GM06990 (cell line): ENCODE results near the gene TRIM71.
"Not testable (repeated sequence)": the region's sequence is repeated elsewhere in the genome, so short reads cannot be mapped to it uniquely, and the experiment has no call there.

ENCODE experiments used
- DNase-seq: peaks from one replicate; pipeline ENCODE4 v3.0.0-alpha.2; 2011; ENCODE audit not compliant: insufficient read length; ENCODE audit errors: extremely low read depth
- H3K27me3 ChIP-seq: replicated peaks from 2 replicates; pipeline ENCODE4 v1.6.0; 2011; ENCODE audit warnings: low read length; ENCODE audit not compliant: control insufficient read depth, insufficient read depth
- H3K36me3 ChIP-seq: 2 replicates; pipeline ENCODE4 v1.5.1; 2011; ENCODE audit warnings: low read length; ENCODE audit not compliant: control insufficient read depth, insufficient read depth
- H3K4me3 ChIP-seq: replicated peaks from 2 replicates; pipeline ENCODE4 v1.5.1; 2011; ENCODE audit warnings: low read depth, mild to moderate bottlenecking, control low read depth, low read length
- CTCF ChIP-seq: IDR thresholded peaks from 2 replicates; pipeline ENCODE4 v1.5.1; 2011; ENCODE audit warnings: low read length, control low read depth, mild to moderate bottlenecking, inconsistent platforms; ENCODE audit not compliant: insufficient read depth, poor library complexity, severe bottlenecking

The TRIM71 gene

DNA sequence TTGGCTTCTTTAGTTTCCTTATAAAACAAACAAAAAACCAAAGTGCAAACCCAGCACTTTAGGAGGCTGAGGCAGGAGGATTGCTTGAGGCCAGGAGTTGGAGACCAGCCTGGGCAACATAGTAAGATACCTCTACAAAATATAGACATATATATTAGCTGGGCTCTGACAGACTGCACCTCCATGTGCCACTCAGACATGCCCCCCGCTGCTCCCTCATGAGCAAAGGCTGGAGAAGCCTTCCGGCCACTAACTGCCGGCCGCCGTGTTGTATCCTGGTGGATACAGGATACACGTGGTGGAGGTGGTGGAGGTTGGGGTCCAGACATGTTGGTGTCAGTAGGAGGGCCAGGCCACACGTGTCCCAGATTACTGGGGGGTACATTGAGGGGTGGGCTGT is 104.3 kb downstream of the TRIM71 start:
- peak; percentile 53 for DNase-seq
- TF ChIP-seq CTCF, result no peak
- H3K4me3 ChIP-seq, result no peak overlapping the region
- H3K27me3 ChIP-seq, result no peaks in the 10 kb centered on the region
- H3K36me3 ChIP-seq, result no peaks in the 10 kb centered on the region

GRCh38 chr3:32930161-32930560 is 112.4 kb downstream of the TRIM71 start:
- Histone ChIP-seq H3K4me3 (no peak overlapping the region), H3K27me3 (no peaks in the 10 kb centered on the region), H3K36me3 (no peaks in the 10 kb centered on the region)
- no peak for TF ChIP-seq CTCF
- DNase-seq, result no peak

- not testable (repeated sequence) for H3K4me3 ChIP-seq, H3K36me3 ChIP-seq, H3K27me3 ChIP-seq, DNase-seq
Observed at GRCh38 chr3:32931273-32931672, 113.5 kb downstream of the TRIM71 start.

- peak; percentile 68 for TF ChIP-seq CTCF
- no peaks in the 10 kb centered on the region for H3K27me3 ChIP-seq
- no peak for DNase-seq
Observed at GRCh38 chr3:32934150-32934742, 116.4 kb downstream of the TRIM71 start.

DNA sequence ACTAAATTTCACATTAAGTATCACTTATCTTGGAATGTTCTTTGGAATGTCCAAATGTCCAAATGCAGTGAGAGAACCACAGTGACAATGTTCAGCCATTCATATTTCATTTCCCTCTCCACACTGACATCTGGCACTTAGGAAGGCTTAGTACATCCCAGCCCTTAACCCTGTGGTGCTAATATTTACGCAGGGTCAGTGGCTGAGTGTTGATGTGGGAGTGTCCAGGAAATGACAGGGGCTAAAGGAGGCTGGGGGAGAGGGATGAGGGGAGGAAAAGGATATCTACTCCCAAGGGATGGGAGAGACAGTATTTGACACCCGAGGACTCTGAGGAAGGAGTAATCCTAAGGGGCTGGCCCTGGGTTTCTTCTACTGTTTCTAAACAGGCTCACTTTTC is 119.5 kb downstream of the TRIM71 start:
- no peaks in the 10 kb centered on the region for H3K27me3 ChIP-seq
- DNase-seq, result no peak
- no peak for TF ChIP-seq CTCF
- no peak overlapping the region for H3K4me3 ChIP-seq
- no peaks in the 10 kb centered on the region for H3K36me3 ChIP-seq

More at GRCh38 chr3:32934150-32934742, 116.4 kb downstream of the TRIM71 start:
- Histone ChIP-seq H3K4me3 (no peak overlapping the region), H3K36me3 (no peaks in the 10 kb centered on the region)

DNA sequence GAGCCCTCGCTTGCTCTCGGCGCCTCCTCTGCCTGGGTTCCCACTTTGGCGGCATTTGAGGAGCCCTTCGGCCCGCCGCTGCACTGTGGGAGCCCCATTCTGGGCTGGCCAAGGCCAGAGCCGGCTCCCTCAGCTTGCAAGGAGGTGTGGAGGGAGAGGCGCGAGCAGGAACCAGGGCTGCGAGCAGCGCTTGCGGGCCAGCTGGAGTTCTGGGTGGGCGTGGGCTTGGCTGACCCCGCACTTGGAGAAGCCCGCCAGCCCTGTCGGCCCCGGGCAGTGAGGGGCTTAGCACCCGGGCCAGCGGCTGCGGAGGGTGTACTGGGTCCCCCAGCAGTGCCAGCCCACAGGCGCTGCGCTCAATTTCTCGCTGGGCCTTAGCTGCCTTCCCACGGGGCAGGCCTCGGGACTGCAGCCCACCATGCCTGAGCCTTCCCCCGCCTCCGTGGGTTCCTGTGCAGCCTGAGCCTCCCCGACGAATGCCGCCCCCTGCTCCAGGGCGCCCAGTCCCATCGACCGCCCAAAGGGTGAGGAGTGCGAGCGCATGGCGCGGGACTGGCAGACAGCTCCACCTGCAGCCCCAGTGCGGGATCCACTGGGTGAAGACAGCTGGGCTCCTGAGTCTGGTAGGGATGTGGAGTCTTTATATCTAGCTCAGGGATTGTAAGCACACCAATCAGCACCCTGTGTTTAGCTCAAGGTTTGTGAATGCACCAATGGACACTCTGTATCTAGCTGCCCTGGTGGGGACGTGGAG is 121.9 kb downstream of the TRIM71 start:
- DNase-seq, H3K27me3 ChIP-seq, H3K36me3 ChIP-seq, H3K4me3 ChIP-seq: not testable (repeated sequence)
